ENCODE measurements around the gene GPR35.
"Not testable (repeated sequence)": the region's sequence is repeated elsewhere in the genome, so short reads cannot be mapped to it uniquely, and the experiment has no call there.

GPR35 gene

DNA sequence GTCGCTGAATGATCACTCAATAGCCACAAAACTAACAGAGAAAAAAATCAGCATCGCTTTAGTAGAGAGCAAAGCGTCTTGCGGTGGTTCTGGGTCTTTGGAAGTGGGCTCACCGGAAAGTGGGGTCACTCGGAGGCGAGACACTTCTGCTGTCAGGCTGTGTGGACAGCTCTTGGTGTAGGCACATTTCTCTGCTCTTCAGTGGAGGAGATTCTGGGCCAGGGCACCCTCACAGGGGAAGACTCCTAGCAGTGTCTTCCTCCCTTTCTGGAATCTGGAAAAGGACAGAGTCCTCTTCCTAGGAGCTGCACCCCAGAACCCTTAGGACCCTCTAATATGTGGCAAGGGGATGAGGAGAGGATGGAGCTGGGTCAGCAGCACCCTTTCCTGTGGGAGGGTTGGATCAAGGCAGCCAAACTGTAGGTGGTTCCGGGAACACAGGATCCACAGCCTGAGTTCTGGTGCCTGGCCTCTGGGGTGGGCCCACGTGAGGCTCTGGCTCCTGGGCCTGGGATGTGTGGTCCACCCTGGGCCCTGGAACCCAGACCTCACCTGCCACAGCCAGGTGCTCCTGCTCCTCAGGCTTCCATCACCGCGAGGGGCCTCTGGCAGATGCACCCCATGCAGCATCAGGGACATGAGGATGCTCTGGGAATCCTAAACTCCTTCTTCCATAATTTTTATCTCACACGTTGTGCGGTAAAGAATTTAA, 25.1 kb downstream of the GPR35 start:
- DNase-seq (ENCODE audit: low spot score) (peak; percentile 1), FAIRE-seq (no peak)

GRCh38 chr2:240651185-240651584, 25.9 kb downstream of the GPR35 start:
- FAIRE-seq, result no peak
- peak; percentile 21 for DNase-seq (ENCODE audit: low spot score)

- FAIRE-seq (no peak), DNase-seq (ENCODE audit: low spot score) (peak; percentile 22)
These were observed 30.9 kb downstream of the GPR35 start for GRCh38 chr2:240655931-240656886.

DNA sequence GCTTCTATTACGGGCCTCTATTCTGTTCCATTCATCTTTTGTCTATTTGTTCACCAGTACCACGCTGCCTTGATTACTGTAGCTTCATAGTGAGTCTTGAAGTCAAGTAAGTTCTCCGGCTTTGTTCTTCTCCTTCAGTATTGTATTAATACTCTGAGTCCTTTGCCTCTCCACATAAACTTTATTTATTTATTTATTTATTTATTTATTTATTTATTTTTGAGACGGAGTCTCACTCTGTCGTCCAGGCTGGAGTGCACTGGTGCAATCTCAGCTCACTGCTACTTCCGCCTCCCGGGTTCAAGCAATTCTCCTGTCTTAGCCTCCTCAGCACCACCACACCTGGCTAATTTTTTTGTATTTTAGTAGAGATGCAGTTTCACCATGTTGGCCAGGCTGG, 34.6 kb downstream of the GPR35 start:
- not testable (repeated sequence) for FAIRE-seq; DNase-seq (ENCODE audit: low spot score)

DNA sequence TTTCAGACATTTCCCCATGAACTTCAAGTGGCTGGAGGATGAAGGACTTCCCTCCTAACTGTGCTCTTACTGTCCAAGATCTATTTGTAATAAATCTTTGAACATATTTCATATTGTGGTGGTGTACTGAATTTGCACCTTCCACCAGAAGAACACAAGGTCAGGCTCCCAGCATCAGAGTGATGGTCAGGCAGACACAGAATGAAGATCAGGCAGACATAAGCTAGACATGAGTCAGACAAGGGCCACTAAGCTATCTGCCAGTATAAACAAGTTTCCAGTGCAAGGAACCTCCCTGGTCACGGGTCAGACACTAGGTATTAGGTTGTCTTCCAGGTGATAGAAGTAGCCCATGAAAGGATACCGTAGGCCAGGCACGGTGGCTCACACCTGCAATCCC, 37.4 kb downstream of the GPR35 start:
- no peak for DNase-seq (ENCODE audit: low spot score)
- FAIRE-seq, result peak; percentile 9

GRCh38 chr2:240663546-240664190, 38.4 kb downstream of the GPR35 start:
- DNase-seq (ENCODE audit: low spot score) (no peak), FAIRE-seq (no peak)

- DNase-seq (ENCODE audit: low spot score) (no peak), FAIRE-seq (no peak)
These were observed 39.3 kb downstream of the GPR35 start for GRCh38 chr2:240664622-240665021.

GRCh38 chr2:240670402-240670801, 45.1 kb downstream of the GPR35 start:
- DNase-seq (ENCODE audit: low spot score) (no peak), FAIRE-seq (peak; percentile 30)

GRCh38 chr2:240670950-240671349, 45.7 kb downstream of the GPR35 start:
- FAIRE-seq (no peak), DNase-seq (ENCODE audit: low spot score) (no peak)

DNA sequence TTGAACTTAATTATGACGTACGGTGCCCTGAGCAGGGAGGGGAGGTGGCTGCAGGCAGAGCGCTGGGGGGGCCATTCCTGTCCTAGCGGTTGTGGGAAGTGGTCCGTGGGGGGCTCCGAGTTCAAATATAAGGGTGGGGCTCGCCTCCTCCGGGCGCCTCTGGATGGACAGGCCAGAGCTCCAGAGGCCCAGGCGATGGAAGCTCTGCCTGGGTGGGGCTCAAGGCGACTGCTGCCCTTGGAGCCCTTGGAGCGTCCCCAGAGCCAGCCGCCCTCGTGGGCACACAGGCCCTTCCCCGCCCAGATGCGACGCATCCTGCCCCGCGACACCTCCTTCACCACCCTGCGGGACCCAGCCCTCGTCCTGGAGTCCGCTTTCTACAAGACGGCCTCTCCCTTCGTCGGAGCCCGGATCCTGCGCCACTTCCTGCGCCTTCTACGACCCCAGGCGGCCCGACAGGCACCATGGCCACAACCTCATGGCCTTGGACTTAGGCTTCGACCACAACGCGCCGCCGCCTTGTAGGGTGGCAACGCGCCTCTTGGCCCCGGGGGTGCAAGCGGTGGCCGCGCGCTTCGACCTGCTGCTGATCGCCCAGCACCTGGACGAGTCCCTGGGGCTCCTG, 46.9 kb downstream of the GPR35 start:
- DNase-seq (ENCODE audit: low spot score) (no peak), FAIRE-seq (no peak)

DNA sequence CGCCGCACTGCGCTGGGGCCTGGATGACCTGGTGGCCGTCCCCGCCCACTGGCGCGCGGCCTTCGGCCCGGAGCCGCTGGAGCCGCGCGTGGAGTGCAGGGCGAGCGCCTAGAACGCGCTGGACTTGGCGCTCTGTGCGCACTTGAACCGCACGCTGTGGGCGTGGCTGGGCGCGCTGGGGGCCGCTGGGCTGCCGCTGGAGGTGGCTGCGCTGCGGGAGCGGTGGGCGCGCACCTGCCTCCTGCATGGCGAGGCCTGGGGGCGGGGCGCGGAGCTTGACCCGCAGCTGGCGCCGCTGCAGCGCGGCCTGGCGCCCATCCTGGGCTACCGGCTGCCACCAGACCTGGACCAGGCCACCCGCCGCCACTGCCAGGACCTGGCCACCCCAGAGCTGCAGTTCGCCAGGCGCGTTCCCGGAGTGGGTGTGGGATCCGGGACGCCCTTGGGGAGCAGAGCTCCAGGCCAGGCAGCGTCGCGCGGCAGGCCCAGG, 47.5 kb downstream of the GPR35 start:
- FAIRE-seq (no peak), DNase-seq (ENCODE audit: low spot score) (no peak)

DNA sequence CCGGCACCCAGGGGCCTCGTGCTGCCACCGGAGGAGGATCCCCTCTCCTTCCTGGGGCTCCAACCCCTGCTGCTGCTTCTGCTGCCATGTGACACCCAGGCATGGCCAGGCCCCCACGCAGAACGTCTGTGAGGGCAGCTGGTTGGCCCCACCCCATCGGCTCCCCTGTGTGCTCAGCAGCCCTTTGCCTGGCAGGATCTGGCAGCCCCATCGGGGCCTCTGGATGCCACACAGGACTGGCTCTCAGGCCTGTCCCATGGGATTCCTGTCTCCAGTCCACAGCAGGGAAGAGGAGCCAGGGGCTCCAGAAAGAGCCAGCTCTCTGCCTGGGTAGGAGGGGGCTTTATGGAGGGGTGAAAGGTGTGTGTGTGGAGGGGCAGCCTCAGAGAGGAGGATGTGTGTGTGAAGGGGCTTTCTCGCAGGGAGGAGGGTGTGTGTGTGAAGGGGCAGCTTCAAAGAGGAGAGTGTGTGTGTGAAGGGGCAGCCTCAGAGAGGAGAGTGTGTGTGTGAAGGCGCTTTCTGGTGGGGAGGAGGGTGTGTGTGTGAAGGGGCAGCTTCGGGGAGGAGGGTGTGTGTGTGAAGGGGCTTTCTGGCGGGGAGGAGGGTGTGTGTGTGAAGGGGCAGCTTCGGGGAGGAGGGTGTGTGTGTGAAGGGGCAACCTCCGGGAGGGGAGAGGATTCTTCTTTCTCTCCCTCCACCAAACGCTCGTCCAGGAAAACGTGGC, 49.3 kb downstream of the GPR35 start:
- FAIRE-seq, result not testable (repeated sequence)

DNA sequence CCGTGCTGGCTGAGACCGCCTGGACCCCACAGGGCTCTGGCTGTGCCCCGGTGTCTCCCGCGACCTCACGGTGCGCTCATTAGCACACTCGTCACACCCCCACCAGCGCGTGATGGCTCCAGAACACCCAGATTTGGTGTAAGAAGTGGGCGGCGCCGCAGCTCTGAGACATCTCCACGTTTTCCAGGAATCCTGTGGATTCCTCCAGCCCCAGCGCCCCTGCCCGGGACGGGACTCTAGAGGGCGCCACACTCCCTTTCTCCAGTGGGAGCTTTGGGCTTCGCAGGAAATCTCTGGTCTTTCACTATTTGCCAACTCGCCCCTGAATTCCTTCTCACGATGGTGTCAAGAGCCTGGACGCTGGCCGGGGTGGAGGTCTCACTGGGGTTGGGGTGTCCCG, 50.1 kb downstream of the GPR35 start:
- FAIRE-seq, result peak; percentile 40

More for the DNA sequence above, 49.3 kb downstream of the GPR35 start:
- DNase-seq (ENCODE audit: low spot score), result not testable (repeated sequence)

DNA sequence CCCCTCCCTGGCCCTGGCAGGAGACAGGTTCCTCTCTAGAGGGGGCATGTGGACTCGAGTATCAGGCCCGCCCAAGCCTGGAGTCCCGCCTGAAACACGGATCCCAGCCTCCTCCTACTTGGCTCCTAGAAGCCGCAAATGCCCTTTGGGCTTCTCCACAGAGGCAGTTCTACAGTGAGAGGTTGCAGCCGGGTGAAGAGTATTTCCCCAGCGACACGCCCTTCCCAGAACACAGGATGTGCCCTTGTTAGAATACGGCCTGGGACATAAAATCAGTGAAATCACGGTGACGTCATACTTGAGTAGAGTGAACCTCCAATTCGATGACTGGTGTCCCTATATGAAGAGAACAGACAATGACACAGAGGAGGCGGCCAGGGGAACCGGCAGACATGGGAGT, 52.8 kb downstream of the GPR35 start:
- not testable (repeated sequence) for DNase-seq (ENCODE audit: low spot score); FAIRE-seq

More for the DNA sequence above, 50.1 kb downstream of the GPR35 start:
- DNase-seq (ENCODE audit: low spot score), result not testable (repeated sequence)

GRCh38 chr2:240678909-240679308, 53.6 kb downstream of the GPR35 start:
- FAIRE-seq; DNase-seq (ENCODE audit: low spot score): not testable (repeated sequence)

- DNase-seq (ENCODE audit: low spot score), result not testable (repeated sequence)
- peak; percentile 52 for FAIRE-seq
These were observed 54.9 kb downstream of the GPR35 start for GRCh38 chr2:240680185-240680584.
